Mononuclear cell (primary cell): Measurements from ENCODE around the gene PIGZ. TPM values are rescaled to one million over a fixed set of nuclear protein-coding genes. Genes with fewer than 3 reads are reported as not detected.

ENCODE experiments used
- H3K27me3 ChIP-seq: 2 replicates; pipeline ENCODE4 v1.6.0; 2011; ENCODE audit warnings: low read length, control low read depth; ENCODE audit not compliant: insufficient read depth
- H3K4me1 ChIP-seq: 2 replicates; pipeline ENCODE4 v1.5.1; 2011; ENCODE audit warnings: mild to moderate bottlenecking, low read length, control low read depth; ENCODE audit not compliant: insufficient read depth
- H3K4me3 ChIP-seq: 2 replicates; pipeline ENCODE4 v1.5.1; 2011; ENCODE audit warnings: mild to moderate bottlenecking, low read length, moderate library complexity
- H3K9me3 ChIP-seq: 2 replicates; pipeline ENCODE4 v1.5.1; 2011; ENCODE audit warnings: low read depth, mild to moderate bottlenecking, control low read depth, low read length
- total RNA-seq: library from RNA; depleted of rRNA; stranded (reverse); fragments of >200 nt; gene quantifications from one replicate; pipeline ENCODE4 v1.2.3, GENCODE V29; 2012

The PIGZ gene
- total RNA-seq, 1 donor, result 1.0 TPM

- Histone ChIP-seq H3K9me3 (no peaks in the 10 kb centered on the region), H3K4me3 (no peak overlapping the region), H3K27me3 (no peaks in the 10 kb centered on the region), H3K4me1 (no peaks in the 10 kb centered on the region)
These were observed 36.0 kb downstream of the PIGZ start for GRCh38 chr3:196932600-196932999.

GRCh38 chr3:196931828-196932587, 36.6 kb downstream of the PIGZ start:
- Histone ChIP-seq H3K27me3 (no peaks in the 10 kb centered on the region), H3K4me1 (no peaks in the 10 kb centered on the region), H3K4me3 (no peak overlapping the region), H3K9me3 (no peaks in the 10 kb centered on the region)

GRCh38 chr3:196931157-196931556, 37.5 kb downstream of the PIGZ start:
- Histone ChIP-seq H3K27me3 (no peaks in the 10 kb centered on the region), H3K9me3 (no peaks in the 10 kb centered on the region), H3K4me3 (no peak overlapping the region), H3K4me1 (no peaks in the 10 kb centered on the region)

- Histone ChIP-seq H3K4me1 (no peaks in the 10 kb centered on the region), H3K4me3 (no peak overlapping the region), H3K9me3 (no peaks in the 10 kb centered on the region), H3K27me3 (no peaks in the 10 kb centered on the region)
These were observed 40.8 kb downstream of the PIGZ start for GRCh38 chr3:196927571-196928453.

GRCh38 chr3:196920733-196921132, 47.9 kb downstream of the PIGZ start:
- peaks cover 3% of the 10 kb centered on the region for H3K4me1 ChIP-seq
- H3K27me3 ChIP-seq, result no peaks in the 10 kb centered on the region
- H3K4me3 ChIP-seq, result no peak overlapping the region
- peaks cover 4% of the 10 kb centered on the region for H3K9me3 ChIP-seq

DNA sequence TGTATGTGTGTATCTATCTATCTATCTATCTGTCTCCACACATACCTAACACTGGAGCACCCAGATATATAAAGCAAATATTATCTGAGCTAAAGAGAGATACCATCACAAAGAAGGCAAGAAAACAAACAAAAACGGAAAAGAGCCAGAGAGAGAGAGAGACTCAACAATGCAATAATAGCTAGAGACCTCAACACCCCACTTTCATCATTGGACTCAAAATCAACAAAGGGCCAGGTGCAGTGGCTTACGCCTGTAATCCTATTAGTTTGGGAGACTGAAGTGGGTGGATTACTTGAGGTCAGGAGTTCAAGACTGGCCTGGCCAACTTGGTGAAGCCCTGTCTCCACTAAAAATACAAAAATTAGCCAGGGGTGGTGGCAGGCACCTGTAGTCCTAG, 49.7 kb downstream of the PIGZ start:
- Histone ChIP-seq H3K4me1 (peaks cover 3% of the 10 kb centered on the region), H3K27me3 (no peaks in the 10 kb centered on the region), H3K4me3 (no peak overlapping the region), H3K9me3 (peaks cover 4% of the 10 kb centered on the region)

DNA sequence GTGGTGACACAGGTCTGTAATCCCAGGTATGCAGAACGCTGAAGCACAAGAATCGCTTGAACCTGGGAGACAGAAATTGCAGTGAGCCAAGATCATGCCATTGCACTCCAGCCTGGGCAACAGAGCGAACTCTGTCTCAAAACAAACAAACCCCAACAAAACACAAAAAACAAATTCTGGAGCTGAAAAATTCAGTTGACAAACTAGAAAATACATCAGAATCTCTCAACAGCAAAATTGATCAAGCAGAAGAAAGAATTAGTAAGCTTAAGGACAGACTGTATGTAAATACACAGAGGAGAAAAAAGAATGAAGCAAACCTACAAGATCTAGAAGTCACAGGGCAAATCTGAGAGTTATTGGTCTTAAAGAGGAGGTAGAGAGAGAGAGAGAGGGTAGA, 51.6 kb downstream of the PIGZ start:
- Histone ChIP-seq H3K4me3 (no peak overlapping the region), H3K9me3 (peaks cover 4% of the 10 kb centered on the region), H3K4me1 (peaks cover 3% of the 10 kb centered on the region), H3K27me3 (no peaks in the 10 kb centered on the region)

GRCh38 chr3:196916221-196916620, 52.4 kb downstream of the PIGZ start:
- no peaks in the 10 kb centered on the region for H3K27me3 ChIP-seq

DNA sequence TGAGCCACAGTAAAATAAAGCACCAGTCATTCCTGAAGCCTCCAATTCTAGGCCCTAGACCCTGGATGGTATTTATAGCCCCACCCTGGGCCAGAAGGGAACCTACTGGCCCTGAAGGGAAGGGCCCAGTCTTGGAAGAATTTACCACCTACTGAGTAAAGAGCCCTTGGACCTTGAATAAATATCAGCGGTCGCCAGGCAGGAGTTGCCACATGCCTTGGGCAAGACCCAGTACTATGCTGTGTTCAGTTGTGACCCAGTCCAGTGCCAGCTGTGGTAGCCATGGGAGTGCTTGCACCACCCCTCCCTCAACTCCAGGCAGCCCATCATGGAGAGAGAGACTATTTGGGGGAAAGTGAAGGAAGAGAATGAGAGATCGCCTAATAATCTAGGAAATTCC, 53.3 kb downstream of the PIGZ start:
- peaks cover 4% of the 10 kb centered on the region for H3K9me3 ChIP-seq
- H3K27me3 ChIP-seq, result no peaks in the 10 kb centered on the region
- peaks cover 2% of the 10 kb centered on the region for H3K4me1 ChIP-seq
- no peak overlapping the region for H3K4me3 ChIP-seq

More at GRCh38 chr3:196916221-196916620, 52.4 kb downstream of the PIGZ start:
- Histone ChIP-seq H3K9me3 (peaks cover 4% of the 10 kb centered on the region), H3K4me3 (no peak overlapping the region), H3K4me1 (peaks cover 3% of the 10 kb centered on the region)

DNA sequence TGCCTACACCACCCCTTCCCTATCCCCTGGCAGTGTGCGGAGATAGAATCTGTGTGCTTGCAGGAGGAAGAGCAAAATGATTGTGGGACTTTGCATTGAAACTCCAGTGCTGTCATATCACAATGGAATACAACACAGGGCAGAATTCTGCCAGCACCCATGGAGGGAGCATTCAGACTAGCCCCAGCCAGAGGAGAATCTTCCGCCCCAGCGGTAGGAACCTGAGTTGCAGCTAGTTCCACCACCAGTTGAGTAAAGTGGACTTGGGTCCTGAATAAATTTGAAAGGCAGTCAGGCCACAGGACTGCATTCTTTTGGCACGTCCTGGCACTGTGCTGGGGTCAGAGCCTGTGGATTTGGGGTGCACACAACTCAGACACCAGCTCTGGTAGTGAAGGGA, 53.8 kb downstream of the PIGZ start:
- peaks cover 4% of the 10 kb centered on the region for H3K9me3 ChIP-seq
- H3K4me3 ChIP-seq, result no peak overlapping the region
- no peaks in the 10 kb centered on the region for H3K27me3 ChIP-seq
- no peaks in the 10 kb centered on the region for H3K4me1 ChIP-seq

GRCh38 chr3:196903740-196904139, 64.9 kb downstream of the PIGZ start:
- Histone ChIP-seq H3K27me3 (no peaks in the 10 kb centered on the region), H3K4me3 (no peak overlapping the region), H3K9me3 (no peaks in the 10 kb centered on the region), H3K4me1 (no peaks in the 10 kb centered on the region)

DNA sequence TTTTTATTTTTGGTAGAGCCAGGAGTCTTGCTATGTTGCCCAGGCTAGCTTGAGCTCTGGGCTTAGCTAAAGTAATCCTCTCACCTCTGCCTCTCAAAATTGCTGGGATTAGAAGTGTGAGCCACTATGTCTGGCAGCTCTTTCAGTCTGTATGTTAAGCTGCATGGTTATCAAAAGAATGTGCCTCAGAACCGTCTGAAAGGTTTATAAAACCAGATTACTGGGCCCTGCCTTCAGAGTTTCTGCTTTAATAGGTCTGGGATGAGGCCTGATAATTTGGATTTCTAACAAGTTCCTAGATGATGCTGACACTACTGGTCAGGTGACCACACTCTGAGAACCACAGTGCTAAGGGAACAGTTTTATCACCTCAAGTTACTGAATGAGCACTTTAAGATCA, 66.3 kb downstream of the PIGZ start:
- no peaks in the 10 kb centered on the region for H3K4me1 ChIP-seq
- H3K27me3 ChIP-seq, result no peaks in the 10 kb centered on the region
- no peaks in the 10 kb centered on the region for H3K9me3 ChIP-seq
- no peak overlapping the region for H3K4me3 ChIP-seq

- Histone ChIP-seq H3K4me3 (no peak overlapping the region), H3K4me1 (no peaks in the 10 kb centered on the region), H3K27me3 (no peaks in the 10 kb centered on the region), H3K9me3 (no peaks in the 10 kb centered on the region)
These were observed 66.9 kb downstream of the PIGZ start for GRCh38 chr3:196901768-196902167.
